Mesodermal cell (in vitro differentiated cells): ENCODE results near the gene RANBP17.

Experiments
- H3K27ac ChIP-seq: 2 replicates; pipeline ENCODE4 v1.7.0; 2013; ENCODE audit warnings: mild to moderate bottlenecking, low read depth, low read length, moderate library complexity; ENCODE audit not compliant: severe bottlenecking
- H3K36me3 ChIP-seq: 2 replicates; pipeline ENCODE4 v1.7.1; 2013; ENCODE audit warnings: mild to moderate bottlenecking, low read length, moderate library complexity; ENCODE audit not compliant: control insufficient read depth, insufficient read depth
- H3K4me1 ChIP-seq: one replicate; pipeline ENCODE4 v1.7.1; 2013; ENCODE audit warnings: mild to moderate bottlenecking, low read length; ENCODE audit not compliant: insufficient read depth, control insufficient read depth, poor library complexity, severe bottlenecking
- H3K4me3 ChIP-seq: 2 replicates; pipeline ENCODE4 v1.7.0; 2013; ENCODE audit warnings: low read length, control low read depth, mild to moderate bottlenecking; ENCODE audit not compliant: insufficient read depth, poor library complexity, severe bottlenecking; ENCODE audit errors: extremely low read depth
- H3K9me3 ChIP-seq: 2 replicates; pipeline ENCODE4 v1.7.1; 2013; ENCODE audit warnings: mild to moderate bottlenecking, low read length, moderate library complexity; ENCODE audit not compliant: control insufficient read depth
- WGBS, 2 experiments: methylation state at CpG; one replicate each; pipeline ENCODE4 v1.1.5; 2013; ENCODE audit warnings: missing lambda C conversion rate in 2 of 2; ENCODE audit not compliant: insufficient coverage in 2 of 2; 5-methylcytosine and 5-hydroxymethylcytosine counted together

RANBP17 gene

DNA sequence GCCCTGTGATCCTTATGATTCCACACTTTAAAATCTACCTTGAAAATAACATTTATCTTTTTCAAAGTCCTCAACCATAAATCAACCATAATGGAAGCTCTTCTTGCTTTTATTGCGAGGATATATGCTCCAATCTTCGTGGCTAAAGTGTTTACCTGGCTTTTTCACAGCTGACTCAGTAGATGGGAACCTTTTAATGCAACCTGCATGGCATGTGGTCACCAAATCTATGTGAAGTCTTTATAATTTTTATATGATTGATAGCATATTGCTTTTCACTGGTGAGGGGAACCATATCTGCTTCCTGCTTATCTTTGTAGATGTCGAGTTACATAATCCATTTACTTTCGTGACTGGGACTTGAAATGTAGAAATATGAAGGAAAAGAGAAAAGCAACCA lies 400.1 kb downstream of the RANBP17 start:
- H3K9me3 ChIP-seq = no peaks in the 10 kb centered on the region
- no peaks in the 10 kb centered on the region for H3K4me1 ChIP-seq
- H3K4me3 ChIP-seq = no peak overlapping the region
- H3K36me3 ChIP-seq = no peaks in the 10 kb centered on the region
- no peak overlapping the region for H3K27ac ChIP-seq
- 100% methylated on average over 1 of the region's 4 CpGs for WGBS, 2 experiments

DNA sequence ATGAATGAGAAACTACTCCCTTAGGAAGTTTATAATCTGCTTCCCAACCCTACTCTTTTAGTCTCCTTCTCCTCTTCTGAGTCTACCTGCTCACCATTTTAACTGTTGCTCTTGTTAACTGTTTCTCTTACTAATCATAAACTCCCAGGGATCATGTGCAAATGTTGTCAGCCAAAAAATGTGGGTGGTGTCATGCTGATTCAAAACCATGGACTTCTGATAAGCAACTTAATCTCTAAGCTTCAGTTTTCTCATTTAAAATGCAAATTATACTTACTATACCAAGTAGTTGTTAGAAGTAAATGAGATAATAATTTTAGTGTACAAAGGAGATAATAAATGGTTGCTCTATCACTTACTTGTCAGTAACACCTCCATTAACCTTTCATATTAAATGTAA lies 401.4 kb downstream of the RANBP17 start:
- H3K4me1 ChIP-seq = no peaks in the 10 kb centered on the region
- H3K36me3 ChIP-seq = no peaks in the 10 kb centered on the region
- H3K4me3 ChIP-seq = no peak overlapping the region
- no peaks in the 10 kb centered on the region for H3K9me3 ChIP-seq
- no peak overlapping the region for H3K27ac ChIP-seq

- no peaks in the 10 kb centered on the region for H3K9me3 ChIP-seq
- no peaks in the 10 kb centered on the region for H3K36me3 ChIP-seq
- no peaks in the 10 kb centered on the region for H3K4me1 ChIP-seq
- WGBS, 2 experiments = 92 to 100% methylated on average over 1 of the region's 2 CpGs
- no peak overlapping the region for H3K4me3 ChIP-seq
- H3K27ac ChIP-seq = no peak overlapping the region
Observed at GRCh38 chr5:171264843-171265242, 403.0 kb downstream of the RANBP17 start.

GRCh38 chr5:171268700-171269620 lies 407.1 kb downstream of the RANBP17 start:
- Histone ChIP-seq H3K9me3 (no peaks in the 10 kb centered on the region), H3K4me3 (no peak overlapping the region), H3K4me1 (no peaks in the 10 kb centered on the region), H3K27ac (no peak overlapping the region), H3K36me3 (no peaks in the 10 kb centered on the region)
- 90 to 97% methylated on average over 5 of the region's 7 CpGs for WGBS, 2 experiments

DNA sequence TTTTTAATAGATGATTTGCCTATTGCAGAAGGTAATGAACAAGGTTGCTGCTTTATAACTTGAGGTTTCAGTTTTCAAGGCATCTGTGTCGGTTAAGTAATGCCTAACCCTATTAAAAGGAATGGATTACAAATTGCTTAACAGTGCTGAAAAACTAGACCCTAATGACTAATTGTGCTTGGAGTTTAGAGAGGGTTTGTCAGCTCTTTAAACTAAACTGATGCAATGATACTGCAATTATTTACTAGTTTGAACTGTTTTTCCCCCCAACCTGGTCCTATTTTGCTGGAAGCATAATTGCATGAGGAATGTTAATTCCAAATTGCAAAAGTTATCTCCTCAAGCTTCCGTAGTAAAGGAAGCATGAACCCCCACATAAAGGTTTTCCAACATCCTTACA lies 407.9 kb downstream of the RANBP17 start:
- Histone ChIP-seq H3K4me3 (no peak overlapping the region), H3K36me3 (no peaks in the 10 kb centered on the region), H3K27ac (no peak overlapping the region), H3K9me3 (no peaks in the 10 kb centered on the region), H3K4me1 (no peaks in the 10 kb centered on the region)
- WGBS, 2 experiments = no CpG with 5 or more reads among the region's 2 CpGs

DNA sequence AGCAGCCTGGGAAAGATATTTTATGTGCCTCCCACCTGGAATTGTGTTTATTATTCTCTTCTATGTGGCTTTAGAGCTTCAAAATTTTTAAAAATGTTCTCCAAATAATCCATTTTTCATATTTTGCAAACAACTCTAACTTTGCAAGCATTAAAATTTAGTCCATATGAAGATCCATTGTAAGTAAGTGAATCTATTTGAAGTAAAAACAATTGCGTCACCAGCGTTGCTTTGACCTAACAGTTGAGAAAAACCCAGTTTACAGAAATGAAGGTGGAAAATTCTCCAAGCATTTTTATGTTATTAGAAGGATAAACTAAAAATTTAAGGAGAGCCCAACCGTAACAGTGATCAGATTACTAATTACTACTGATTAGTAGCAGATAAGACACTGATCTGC lies 408.3 kb downstream of the RANBP17 start:
- Histone ChIP-seq H3K27ac (no peak overlapping the region), H3K36me3 (no peaks in the 10 kb centered on the region), H3K4me1 (no peaks in the 10 kb centered on the region), H3K4me3 (no peak overlapping the region), H3K9me3 (no peaks in the 10 kb centered on the region)
- WGBS, 2 experiments = no CpG with 5 or more reads among the region's 3 CpGs

DNA sequence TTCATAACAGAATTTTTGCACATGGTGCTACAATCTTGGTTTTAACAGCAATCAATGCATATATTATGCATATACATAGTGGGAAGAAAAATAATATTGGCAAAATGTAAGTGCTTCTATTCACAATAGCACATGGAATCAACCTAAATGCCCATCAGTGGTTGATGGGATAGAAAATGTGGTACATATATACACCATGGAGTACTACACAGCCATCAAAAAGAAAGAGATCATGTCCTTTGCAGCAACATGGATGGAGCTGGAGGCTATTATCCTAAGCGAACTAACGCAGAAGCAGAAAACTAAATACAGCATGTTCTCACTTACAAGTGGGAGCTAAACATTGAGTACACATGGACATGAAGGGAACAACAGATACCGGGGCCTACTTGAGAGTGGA lies 410.0 kb downstream of the RANBP17 start:
- Histone ChIP-seq H3K9me3 (no peaks in the 10 kb centered on the region), H3K4me3 (no peak overlapping the region), H3K4me1 (no peaks in the 10 kb centered on the region), H3K27ac (no peak overlapping the region), H3K36me3 (no peaks in the 10 kb centered on the region)
- 83 to 100% methylated on average over 1 to 2 of the region's 3 CpGs for WGBS, 2 experiments

DNA sequence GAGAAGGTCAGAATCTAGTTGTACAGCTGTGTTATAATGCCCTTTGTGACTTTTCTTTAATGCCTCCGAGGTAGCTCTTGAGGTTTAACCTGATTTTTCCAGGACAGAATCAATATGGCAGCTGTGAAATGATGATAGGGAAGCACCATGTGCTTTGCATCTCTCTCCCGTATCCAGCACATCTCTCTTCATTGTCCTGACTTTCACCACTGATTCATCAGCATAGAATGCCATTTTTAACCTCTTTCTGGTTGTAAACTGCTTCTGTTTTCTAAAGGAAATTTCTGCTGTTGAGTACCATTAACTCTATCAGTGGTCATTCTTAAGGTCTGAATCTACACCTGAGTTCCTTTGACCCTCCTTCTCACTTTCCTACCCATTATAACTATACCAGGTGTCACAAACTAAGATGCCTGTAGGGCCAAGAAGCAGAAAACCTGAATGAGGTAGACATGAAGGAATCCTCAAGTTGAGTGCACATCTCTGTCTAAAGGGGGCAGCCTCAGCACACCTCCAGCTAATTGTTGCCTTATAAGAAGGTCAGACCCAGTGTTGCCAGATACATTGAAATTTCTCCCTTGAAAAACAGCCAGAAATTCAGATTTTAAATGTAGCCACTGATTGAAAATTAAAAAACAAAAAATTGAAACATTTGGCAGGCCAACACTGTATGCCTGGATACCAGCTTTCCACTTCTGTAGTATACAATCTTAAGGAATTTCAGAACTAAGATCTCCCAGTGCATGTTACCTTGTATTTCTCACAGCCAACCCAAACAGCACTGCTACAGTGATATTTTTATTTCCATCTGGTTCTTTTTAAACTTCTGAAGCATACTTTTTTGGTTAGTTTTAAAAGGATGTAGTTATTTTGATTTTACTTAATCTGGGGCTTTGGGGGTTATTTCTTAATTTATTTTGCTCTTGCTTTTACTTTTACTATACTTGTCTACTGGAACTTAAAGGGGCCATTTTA lies 411.5 kb downstream of the RANBP17 start:
- Histone ChIP-seq H3K36me3 (no peaks in the 10 kb centered on the region), H3K9me3 (no peaks in the 10 kb centered on the region), H3K4me3 (no peak overlapping the region), H3K27ac (no peak overlapping the region), H3K4me1 (no peaks in the 10 kb centered on the region)
- WGBS, 2 experiments = 89% methylated on average over 1 of the region's 2 CpGs; no CpG with 5 or more reads in 1 of the 2 experiments

DNA sequence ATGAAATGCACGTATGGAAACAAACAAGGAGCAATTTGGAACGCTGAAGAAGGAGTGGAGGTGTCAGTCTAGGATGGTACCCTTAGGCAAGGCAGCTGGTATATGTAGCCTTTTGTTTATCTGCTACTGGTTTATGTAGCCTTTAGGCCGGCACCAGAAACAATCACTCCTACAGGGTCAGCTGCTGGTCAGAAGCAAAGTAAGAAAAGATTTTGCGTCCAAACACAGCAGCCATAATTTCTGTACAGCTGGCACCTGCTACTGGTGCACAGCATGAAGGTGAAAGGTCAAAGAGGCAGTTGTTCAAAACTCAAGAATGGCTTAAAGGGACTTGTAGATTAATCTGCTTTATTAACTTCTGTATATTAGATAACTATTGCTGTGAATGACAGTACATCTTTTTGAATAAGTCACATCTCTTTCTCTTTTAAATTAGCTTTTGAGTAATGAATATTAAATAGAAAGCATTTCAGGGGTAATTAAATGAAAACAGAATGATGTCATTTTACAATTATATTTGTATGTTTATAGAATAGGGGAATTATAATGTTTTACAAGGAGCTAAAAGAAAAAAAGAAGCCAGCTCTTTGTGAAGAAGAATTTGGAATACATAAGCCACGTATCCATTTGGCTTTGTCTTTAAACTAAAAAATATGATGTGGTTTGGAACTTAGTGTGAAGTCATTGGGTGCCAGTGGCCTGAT lies 414.2 kb downstream of the RANBP17 start:
- no peaks in the 10 kb centered on the region for H3K4me1 ChIP-seq
- H3K4me3 ChIP-seq = no peak overlapping the region
- no peaks in the 10 kb centered on the region for H3K36me3 ChIP-seq
- 75 to 89% methylated on average over 2 to 3 of the region's 5 CpGs for WGBS, 2 experiments
- no peaks in the 10 kb centered on the region for H3K9me3 ChIP-seq
- H3K27ac ChIP-seq = no peak overlapping the region

DNA sequence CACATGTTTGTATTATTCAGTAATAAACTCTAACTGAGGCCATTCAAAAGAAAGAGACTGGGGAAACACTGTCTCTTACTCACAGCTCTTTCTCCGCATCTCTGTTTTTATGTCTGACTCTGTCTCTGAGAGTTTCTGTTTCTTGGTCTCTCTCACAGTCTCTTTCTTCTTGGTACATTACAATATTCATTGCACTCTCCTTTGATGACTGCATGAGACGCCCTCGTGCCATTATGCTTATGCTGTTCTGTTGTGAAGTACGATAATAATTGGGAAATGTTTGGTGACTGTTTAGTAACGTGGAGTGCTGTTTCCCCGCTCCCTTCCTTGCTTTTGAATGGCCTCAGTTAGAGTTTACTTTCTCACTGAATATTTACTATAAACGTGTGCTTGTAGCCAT lies 421.9 kb downstream of the RANBP17 start:
- H3K4me3 ChIP-seq = no peak overlapping the region
- no peaks in the 10 kb centered on the region for H3K36me3 ChIP-seq
- H3K9me3 ChIP-seq = no peaks in the 10 kb centered on the region
- WGBS, 2 experiments = 74 to 78% methylated on average over 2 to 4 of the region's 7 CpGs
- H3K27ac ChIP-seq = no peak overlapping the region
- H3K4me1 ChIP-seq = no peaks in the 10 kb centered on the region
